Glutamatergic neuron (in vitro differentiated cells): ENCODE results near the gene FUT3. TPM values are rescaled to one million over a fixed set of nuclear protein-coding genes. Genes with fewer than 3 reads are reported as not detected.

Source experiments
- DNase-seq: peaks from one replicate; pipeline ENCODE4 v3.0.0; 2022
- H3K27ac Mint-ChIP-seq: one replicate; pipeline ENCODE4 v1.8.0; 2020; ENCODE audit warnings: mild to moderate bottlenecking, mixed read lengths, inconsistent platforms; ENCODE audit not compliant: unreplicated experiment
- H3K27me3 Mint-ChIP-seq: one replicate; pipeline ENCODE4 v1.8.0; 2020; ENCODE audit warnings: mild to moderate bottlenecking, moderate library complexity, mixed read lengths, inconsistent platforms; ENCODE audit not compliant: unreplicated experiment
- H3K36me3 Mint-ChIP-seq: one replicate; pipeline ENCODE4 v1.8.0; 2020; ENCODE audit warnings: mild to moderate bottlenecking, mixed read lengths, inconsistent platforms; ENCODE audit not compliant: unreplicated experiment
- H3K4me1 Mint-ChIP-seq: one replicate; pipeline ENCODE4 v1.8.0; 2020; ENCODE audit warnings: mild to moderate bottlenecking, low read depth, mixed read lengths, inconsistent platforms; ENCODE audit not compliant: unreplicated experiment
- H3K4me3 Mint-ChIP-seq: one replicate; pipeline ENCODE4 v1.8.0; 2020; ENCODE audit warnings: mild to moderate bottlenecking, mixed read lengths, inconsistent platforms; ENCODE audit not compliant: unreplicated experiment
- H3K9me3 Mint-ChIP-seq: one replicate; pipeline ENCODE4 v1.8.0; 2020; ENCODE audit warnings: mild to moderate bottlenecking, moderate library complexity, mixed read lengths, inconsistent platforms; ENCODE audit not compliant: unreplicated experiment
- CTCF ChIP-seq: fragments of 200-600 bp; sonication (generic); IDR thresholded peaks from one replicate; pipeline ENCODE4 v1.5.0; 2021; ENCODE audit not compliant: partially characterized antibody, unreplicated experiment
- total RNA-seq: library from RNA; stranded (reverse); fragmentation: NEBNext Ultra II Directional; extraction: Animal tissue kit (Norgen Biotek cat#: 25700); gene quantifications from one replicate; pipeline ENCODE4 v1.2.1, GENCODE V29; 2021; ENCODE audit not compliant: unreplicated experiment

Gene FUT3
- total RNA-seq, 1 donor from 2014 or later, result not detected

- Mint-ChIP-seq H3K36me3 (no peaks in the 10 kb centered on the region), H3K27me3 (peaks cover 11% of the 10 kb centered on the region), H3K4me3 (no peak overlapping the region), H3K9me3 (peaks cover 2% of the 10 kb centered on the region), H3K4me1 (peaks cover 7% of the 10 kb centered on the region), H3K27ac (no peak overlapping the region)
- no peak for TF ChIP-seq CTCF
- DNase-seq, result no peak
Observed at GRCh38 chr19:5799247-5800241, 51.7 kb downstream of the FUT3 start.

- no peak for TF ChIP-seq CTCF
- peaks cover 2% of the 10 kb centered on the region for H3K9me3 Mint-ChIP-seq
- peaks cover 6% of the 10 kb centered on the region for H3K4me1 Mint-ChIP-seq
- no peak overlapping the region for H3K4me3 Mint-ChIP-seq
- no peak overlapping the region for H3K27ac Mint-ChIP-seq
- no peaks in the 10 kb centered on the region for H3K36me3 Mint-ChIP-seq
- peaks cover 5% of the 10 kb centered on the region for H3K27me3 Mint-ChIP-seq
- no peak for DNase-seq
Observed at GRCh38 chr19:5798244-5798643, 53.0 kb downstream of the FUT3 start.

GRCh38 chr19:5795382-5795919 lies 55.8 kb downstream of the FUT3 start:
- Mint-ChIP-seq H3K27ac (no peak overlapping the region), H3K27me3 (peaks cover 6% of the 10 kb centered on the region), H3K36me3 (peaks cover 1% of the 10 kb centered on the region), H3K4me1 (peaks cover under 1% of the 10 kb centered on the region), H3K9me3 (peaks cover 5% of the 10 kb centered on the region), H3K4me3 (no peak overlapping the region)
- DNase-seq, result no peak
- TF ChIP-seq CTCF, result no peak

GRCh38 chr19:5793188-5793587 lies 58.1 kb downstream of the FUT3 start:
- Mint-ChIP-seq H3K9me3 (peaks cover 12% of the 10 kb centered on the region), H3K27ac (peak overlapping the region; percentile 1), H3K27me3 (peaks cover 13% of the 10 kb centered on the region), H3K4me3 (no peak overlapping the region), H3K36me3 (peaks cover 5% of the 10 kb centered on the region), H3K4me1 (peaks cover 5% of the 10 kb centered on the region)
- no peak for TF ChIP-seq CTCF
- no peak for DNase-seq

Other genes starting within 250 kb of the FUT3 start
- gene SAFB2, start 228.7 kb downstream of the FUT3 start, total RNA-seq, result 70.9 TPM
- gene SAFB, start 228.4 kb downstream of the FUT3 start, total RNA-seq, result 133 TPM
- gene MICOS13, start 170.9 kb downstream of the FUT3 start, total RNA-seq, result 22.8 TPM
- 64.4 TPM for gene HSD11B1L, start 170.4 kb downstream of the FUT3 start, total RNA-seq
- 514 TPM for gene RPL36, start 161.2 kb downstream of the FUT3 start, total RNA-seq
- 98.5 TPM for gene LONP1, start 131.3 kb downstream of the FUT3 start, total RNA-seq
- gene CATSPERD, start 130.8 kb downstream of the FUT3 start, total RNA-seq, result not detected
- 3.1 TPM for gene PRR22, start 66.7 kb downstream of the FUT3 start, total RNA-seq
- 22.4 TPM for gene DUS3L, start 60.3 kb downstream of the FUT3 start, total RNA-seq
- 1.2 TPM for gene NRTN, start 46.4 kb downstream of the FUT3 start, total RNA-seq
- gene FUT6, start 11.7 kb downstream of the FUT3 start, total RNA-seq, result not detected
- 0.27 TPM for gene FUT5, start 19.1 kb upstream of the FUT3 start, total RNA-seq
- gene NDUFA11, start 52.3 kb upstream of the FUT3 start, total RNA-seq, result 193 TPM
- 7.5 TPM for gene VMAC, start 53.4 kb upstream of the FUT3 start, total RNA-seq
- gene CAPS, start 62.8 kb upstream of the FUT3 start, total RNA-seq, result 9.9 TPM
- 92.1 TPM for gene RANBP3, start 126.7 kb upstream of the FUT3 start, total RNA-seq